ENCODE results near the gene TTLL10.

The TTLL10 gene

DNA sequence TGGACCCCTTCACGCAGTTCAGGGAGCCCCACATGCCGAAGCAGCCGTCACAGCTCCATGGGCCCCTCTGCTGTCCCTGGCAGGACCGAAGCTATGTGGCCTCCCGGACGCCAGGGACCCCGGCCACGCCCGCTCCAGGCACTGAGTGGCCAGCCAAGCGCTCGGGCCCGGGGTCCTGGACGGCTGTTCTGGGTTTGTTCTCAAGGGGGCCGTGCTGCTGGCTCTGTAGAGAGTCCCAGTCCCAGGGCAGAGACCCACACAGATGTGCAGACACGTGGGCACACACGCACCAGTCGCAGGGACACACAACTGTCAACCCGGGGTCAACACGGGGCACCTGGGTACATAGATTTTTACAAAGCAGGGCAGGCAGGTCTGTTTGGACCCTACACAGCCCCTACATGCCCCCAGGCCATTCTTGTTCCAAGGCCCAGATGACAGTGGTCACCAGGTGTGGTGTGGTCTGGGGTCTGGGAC lies 65.1 kb downstream of the TTLL10 start:
- no peak for DNase-seq

DNA sequence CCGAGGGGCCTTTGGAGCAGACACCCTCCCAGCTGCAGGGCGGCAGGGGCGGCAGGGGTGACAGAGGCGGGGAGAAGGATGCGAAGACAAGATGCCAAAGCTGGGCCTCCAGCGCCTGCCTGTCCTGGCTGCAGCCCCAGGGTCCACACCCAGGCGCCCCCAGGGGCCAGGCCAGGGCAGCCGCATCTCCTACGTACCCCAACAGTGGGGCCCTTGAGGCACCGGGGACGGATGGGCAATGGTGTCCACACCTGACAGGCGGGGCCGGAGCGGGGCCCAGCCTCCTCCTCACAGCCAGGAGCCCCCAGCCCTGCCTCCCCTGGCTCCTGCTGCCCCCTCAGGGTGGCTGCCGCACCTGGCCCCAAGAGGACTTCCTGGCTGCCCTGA lies 65.5 kb downstream of the TTLL10 start:
- no peak for DNase-seq

DNA sequence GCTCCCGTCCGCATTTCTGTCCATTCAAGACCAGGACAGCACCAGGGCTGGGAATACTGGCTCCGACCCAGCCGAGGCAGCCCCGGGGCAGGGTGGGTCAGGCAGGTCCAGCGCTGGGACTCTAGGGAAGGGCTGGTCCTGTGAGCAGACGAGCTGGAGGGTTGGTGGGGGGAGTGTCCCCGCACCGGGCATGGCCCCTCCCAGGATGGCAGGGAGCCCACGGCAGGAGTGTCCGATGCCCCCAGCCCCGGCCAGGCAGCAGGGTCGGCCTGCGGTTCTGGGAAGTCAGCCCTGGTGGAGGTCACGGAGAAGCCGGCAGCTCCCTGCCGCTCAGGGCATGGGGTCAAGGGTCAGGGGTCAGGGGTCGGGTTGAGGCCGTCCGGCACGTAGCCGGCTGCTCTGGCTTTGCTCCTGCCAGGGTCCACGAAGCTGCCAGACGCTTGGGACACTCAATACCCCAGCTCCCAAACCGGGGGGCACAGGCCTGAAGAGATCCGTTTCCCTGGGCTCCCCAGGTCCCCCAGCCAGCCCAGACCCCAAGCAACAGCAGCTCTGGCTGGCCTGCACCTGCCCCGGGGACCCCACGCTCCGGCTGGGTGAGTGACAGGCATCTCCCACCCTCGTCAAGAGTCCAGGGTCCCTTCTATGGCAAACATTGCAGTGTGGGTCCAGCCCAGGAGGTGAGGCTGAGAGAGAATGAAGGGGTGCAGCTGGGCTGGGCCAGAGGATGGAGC lies 66.1 kb downstream of the TTLL10 start:
- no peak for DNase-seq

DNA sequence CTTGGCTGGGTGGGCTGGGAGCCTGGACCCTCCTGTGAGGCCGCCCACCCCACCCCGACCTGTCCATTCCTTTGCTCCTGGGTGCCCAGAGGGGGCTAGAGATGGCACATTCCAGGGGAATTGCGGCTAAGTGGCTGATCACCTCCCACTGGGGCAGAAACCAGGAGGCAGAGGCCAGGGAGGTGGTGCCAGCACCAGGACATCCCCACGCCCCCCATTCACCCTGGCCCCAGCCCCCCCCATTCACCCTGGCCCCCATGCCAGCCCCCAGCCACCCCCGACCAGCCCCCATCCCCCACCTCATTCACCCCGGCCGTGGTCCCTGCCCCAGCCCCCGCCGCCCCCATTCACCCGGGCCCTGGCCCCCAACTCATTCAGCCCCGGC lies 66.7 kb downstream of the TTLL10 start:
- no peak for DNase-seq

DNA sequence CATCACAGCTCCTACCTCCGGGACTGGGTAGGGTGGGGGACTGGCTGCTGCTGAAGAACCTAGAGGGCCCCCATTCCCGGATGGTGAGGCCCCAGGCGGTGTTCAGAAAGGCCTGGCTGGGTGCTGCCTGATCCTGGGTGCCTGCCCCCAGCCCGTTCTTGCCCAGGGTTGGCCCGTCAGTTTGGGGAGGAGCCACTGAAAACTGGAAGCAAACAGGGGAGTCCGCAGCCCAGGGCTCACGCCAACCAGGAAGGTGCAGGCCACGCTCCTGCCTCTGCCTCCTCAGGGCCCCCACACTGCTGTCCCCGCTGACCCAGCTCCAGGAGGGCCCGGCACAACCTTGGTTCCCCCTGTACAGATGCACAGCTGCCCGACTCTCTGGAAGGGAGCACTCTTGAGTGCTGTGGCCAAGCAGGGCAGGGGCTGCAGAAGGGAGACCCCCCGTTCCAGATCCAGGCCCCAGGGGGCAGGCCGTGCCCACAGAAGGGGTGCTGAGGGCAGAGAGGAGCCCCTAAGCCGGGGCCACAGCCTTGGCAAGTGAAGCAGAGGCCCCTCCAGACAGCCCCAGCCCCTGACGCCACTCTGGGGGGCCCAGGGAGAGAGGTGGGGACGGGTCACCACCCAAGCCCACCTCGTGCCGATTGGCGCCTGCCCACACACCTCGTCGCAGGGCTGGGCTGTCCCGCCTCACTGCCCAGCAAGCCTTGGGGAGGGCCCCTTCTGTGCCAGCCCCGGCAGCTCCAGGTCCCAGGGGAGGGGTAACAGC lies 67.3 kb downstream of the TTLL10 start:
- no peak for DNase-seq

DNA sequence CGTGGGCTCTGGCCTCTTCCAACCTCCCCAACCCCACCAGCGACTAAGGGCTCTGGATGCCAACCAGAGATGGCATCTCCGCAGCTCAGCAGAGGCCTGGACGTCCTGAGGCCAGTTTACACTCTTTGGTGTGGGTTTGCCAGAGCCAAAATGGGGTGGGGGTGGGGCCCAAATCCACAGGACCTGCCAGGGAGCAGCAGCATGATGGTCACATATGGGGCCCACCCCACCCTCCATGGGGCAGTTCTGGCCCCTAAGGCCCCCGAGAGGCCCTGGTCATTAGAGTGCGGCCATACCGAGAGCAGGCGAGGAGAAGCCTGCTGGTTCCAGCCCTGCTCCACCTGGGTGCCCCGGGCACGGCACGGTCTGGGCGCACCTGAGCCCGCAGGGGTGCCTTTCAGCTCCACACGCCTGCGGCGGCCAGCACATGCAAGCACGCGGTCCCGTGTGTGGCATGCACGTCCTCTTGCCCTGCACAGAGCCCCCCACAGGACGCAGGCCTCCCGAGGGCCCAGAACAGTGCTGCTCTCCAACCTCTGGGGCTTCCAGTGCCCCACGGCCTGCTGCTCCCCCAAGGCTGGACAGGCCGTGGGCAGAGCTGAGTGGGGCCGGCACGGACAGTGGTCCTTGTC lies 68.0 kb downstream of the TTLL10 start:
- DNase-seq: no peak

DNA sequence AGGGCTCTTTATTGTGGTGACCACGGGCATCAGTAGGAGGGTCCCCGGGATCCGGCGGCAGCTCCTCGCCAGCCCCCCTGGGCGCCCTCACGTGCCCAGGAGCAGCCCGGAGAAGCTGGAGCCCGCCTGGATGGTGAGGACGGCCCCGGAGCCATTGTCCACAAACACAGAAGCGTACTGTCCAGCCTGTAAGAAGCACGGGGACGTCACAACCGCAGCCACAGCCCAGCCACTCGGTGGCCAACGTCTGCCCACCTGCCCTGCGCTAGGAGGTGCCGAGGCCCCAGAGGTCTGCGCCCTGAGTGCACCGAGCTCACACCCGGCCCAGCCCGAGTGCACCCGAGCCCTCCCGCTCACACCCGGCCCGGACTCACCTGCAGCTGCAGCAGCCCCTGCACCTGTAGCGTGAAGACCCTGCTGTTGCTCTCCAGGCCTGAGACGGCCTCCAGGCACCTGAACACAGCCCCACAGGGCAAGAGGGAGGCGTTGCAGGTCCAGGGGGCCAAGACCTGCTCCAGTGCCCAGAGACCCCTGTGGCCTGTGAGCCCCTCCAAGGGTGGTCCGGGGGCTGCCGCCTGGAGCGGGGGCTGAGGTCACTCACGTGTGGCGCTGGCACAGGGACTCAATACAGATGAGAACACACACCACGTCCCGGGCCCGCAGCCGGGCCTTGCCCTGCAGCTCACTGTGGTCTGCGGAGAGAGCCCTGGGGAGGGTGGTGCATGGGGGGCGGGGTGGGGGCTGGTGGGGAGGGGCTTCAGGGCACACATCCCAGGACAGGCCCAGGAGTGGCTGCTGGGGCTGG lies 69.0 kb downstream of the TTLL10 start:
- no peak for DNase-seq

DNA sequence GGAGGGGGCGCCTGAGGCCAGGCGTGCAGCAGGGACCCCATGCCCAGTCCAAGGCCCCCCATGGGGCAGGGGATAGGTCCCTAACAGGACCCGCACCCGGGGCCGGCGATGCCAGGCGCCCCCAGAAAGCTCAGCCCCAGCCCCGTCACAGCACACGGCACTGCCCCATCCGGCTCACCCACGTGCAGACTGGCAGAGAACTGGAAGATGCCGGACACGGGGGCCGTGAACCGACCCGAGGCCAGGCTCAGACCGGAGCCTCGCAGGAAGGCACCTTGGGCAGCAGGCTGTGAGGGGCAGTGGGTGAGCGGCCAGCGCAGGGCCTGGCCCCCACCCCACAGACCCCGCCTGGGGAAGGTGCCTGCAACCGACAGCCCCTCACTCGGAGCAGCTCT lies 69.6 kb downstream of the TTLL10 start:
- DNase-seq: no peak

DNA sequence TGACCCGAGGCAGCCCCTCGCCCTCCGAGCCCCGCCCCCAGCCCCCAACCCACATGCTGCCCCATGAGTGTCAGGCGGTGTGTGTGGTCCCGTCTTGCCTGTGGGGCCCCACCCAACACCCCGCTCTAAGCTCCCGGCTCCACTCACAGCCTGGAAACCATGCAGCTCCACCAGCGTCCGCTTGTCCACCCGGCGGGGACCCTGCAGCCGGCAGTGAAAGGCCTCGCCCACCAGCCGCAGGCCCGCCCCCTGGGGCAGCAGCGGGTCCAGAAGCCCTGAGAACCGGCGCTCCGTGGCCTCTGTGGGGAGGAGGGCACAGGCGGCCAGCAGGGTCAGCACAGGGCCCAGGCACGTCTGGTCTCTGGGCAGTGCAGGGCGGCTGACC lies 70.1 kb downstream of the TTLL10 start:
- no peak for DNase-seq

DNA sequence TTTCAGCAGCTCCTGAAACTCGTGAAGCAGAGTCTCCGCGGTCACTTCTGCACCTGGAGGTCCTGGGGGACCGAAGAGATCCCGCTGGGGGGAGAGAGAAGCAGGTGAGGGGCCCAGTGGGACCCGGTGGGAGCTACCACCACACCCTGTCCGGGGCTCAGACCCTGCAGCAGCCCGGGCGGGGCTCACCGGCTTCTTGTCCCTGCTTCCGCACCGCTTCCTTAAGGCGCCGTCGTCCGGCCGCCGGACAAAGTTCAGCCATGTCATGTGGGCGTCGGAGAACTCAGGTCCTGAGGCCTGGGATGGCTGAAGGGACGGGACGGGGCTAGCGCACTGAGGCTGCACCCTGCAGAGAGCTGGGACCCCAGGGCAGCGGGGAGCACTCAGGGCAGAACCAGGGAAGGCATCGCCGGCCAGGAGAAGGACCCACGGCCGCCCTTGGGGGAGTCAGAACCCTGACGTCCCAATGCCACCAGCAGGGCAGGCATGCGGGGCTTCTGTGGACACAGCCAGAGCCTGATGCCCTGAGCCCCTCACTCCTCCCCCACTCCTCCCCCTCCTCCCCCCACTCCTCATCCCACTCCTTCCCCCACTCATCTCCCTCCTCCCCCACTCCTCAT lies 70.6 kb downstream of the TTLL10 start:
- DNase-seq: no peak

DNA sequence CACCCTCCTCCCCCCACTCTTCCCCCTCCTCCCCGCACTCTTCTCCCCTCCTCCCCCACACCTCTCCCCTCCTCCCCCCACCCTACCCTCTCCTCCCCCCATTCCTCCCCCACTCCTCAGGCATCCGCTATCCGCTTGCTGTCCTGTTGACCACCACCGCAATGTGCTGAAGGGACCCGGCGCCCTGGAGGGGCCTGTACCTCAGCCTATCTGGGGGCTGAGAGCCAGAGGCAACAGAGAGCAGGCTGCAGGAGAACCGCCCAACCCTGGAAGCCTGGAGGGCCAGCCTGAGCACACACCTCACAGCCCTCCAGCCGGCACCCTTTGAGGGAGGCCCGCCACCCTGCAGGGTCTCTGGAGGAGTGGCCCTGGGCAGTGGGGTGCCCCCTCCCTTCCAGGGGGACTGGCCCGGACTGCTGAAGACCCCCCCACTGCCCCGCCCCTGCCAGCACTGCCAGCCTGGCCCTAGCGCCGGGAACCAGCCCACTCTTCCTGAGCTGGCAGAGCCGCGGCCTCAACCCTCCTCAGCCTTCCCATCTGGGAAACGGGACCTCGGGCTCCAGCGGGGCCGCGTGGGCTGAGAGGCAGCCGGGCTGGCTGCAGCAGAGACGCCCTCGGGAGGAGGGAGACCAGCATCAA lies 71.6 kb downstream of the TTLL10 start:
- no peak for DNase-seq

DNA sequence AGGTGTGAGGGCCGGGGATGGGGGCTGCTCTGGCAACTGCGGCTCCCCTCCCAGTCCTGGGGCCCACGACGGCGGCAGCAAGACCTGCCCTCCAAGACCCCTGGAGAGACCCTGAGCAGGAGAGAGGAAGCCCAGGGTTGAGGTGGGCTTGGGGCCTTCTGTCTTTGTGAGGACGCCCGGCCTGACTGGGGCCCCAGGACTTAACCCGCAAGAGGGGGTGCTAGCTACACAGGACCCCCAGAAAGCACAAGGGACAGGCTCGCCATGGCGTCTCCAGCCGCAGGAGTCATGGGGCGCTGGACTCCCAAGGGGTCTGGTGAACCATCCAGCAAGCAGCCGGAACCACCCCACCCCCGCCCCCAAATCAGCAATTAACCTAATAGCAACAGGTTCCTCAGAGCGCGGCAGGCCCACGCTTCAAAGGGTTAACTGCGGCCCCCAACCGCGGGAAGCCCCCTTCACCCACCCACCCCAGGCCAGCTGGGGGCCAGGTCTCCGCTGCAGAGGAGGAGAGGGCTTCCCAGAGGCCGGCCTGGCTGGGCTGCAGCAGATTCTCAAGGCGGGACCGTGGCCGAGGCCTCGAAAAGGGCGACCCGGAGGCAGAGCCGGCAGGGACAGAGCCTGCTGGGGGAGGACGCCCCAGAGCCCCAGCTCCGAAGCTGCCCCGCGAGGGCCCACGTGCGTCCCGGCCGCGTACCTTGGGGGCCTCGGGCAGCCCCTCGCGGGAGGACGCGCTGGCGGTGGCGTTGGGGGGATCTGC lies 72.3 kb downstream of the TTLL10 start:
- DNase-seq: no peak

DNA sequence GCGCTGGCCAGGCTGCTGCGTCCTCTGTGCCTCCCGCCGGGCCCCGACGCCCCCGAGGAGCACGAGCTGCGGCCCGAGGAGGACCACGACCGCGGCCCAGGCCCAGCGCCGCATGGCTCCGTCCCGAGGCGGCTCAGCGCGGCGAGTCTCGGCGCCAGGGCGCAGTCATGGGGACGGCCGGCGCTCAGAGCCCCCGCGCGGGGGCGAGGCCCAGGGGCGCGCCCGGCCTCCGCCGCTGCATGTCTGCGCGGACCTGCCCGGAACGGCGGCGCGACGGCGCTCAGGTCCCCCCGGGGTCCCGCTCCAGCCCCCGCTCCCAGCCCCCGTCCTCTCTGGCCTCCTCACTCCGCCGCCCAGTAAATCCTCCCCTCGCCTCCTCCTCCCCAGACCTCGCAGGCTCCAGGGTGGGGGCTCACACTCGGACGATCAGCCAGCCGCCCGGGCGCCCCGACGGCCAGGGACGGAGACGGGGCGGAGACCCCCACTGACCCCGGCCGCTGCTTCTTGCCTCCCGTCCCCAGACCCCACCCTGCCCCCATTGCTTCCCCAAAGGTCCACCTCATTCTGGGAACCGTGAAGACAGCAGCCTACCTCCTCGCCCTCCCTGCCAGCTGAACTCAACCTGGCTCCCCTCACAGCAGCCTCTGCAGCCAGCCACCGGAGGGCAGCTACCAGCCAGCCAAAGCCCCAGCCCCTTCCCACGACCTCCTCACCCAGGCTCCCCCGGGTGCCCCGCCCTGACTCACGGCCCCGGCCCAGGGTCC lies 73.1 kb downstream of the TTLL10 start, which contains the start of gene C1QTNF12:
Gene C1QTNF12 (minus strand): TSS at position 146 of the 764 bp plus-strand sequence. CDS start 32 bp downstream, at position 114.
- DNase-seq: no peak

DNA sequence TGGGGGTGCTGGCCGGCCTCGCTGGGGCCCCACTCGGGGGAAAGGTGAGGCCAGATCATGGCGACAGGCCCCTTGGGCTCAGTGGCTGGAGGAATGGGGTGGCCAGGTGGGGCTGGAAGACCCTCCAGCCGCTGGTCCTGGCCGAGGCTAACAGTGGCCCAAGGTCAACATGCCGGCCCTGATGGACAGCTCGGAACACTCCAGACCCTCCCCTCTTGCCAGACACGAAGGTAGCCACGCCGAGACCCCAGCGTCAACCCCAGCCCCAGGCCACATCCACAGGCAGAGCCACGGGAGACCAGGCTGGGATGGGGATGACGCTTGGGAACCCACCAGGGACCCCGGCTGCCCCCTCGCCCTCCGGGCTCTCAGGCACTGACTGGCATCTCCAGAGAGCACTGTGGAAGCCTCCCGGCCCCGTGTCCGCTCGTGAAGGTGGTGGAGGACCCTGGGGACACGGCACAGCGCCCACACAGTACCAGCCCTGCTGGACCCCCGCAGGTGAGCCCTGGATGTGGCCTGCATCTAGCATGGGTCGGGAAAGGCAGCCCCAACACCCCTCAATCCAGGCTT lies 73.7 kb downstream of the TTLL10 start:
- no peak for DNase-seq

Data from NCI-H1436 (cell line).